ENCODE results near the gene PLAC9. TPM values are rescaled to one million over a fixed set of nuclear protein-coding genes. Genes with fewer than 3 reads are reported as not detected.

The PLAC9 gene
- total RNA-seq, 1 experiment from 2014 or later: not detected

DNA sequence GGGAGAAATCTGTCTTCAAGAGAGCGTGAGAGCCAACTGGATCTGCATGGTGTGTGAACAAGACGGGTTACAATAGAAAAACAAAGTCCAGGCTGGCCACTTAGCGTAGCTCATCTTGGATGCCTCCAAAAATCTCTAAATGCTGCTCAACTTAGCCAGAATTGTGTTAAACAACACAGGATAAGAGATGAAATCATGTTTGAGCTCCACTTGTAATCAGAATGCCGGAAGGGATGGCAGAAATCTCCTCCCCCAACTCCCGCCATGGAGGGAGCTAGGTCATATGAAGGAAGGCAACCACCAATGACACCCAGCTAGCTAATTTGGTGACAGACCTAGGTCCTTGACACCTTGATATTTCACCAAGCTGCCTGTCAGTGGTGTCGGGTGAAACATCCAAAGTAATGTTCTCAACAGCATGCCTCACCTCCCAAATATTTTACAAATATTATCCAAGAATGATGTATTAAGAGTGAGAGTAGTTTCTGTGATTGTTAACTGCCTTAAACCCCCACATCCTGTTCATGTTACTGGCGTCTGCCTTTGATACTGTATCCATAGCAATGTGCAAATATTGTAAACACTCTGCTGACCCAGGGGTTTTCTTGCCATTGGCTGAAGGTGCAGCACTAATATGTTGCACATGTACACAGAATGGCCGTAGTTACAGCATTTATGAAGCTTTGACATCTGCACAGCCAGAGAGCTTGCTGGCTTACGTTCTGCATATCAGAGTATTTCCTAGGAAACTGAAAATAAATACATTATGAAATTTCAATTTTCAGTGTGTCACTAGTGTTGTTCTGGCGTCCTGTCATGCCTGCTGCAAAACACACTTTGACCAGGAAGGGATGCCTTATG is 28.2 kb upstream of the PLAC9 start:
- Histone ChIP-seq H3K4me1 (ENCODE audit: control insufficient read depth, insufficient read depth, low read length) (no peaks in the 10 kb centered on the region), H3K27me3 (ENCODE audit: control insufficient read depth, insufficient read depth, low read length) (no peaks in the 10 kb centered on the region), H3K36me3 (ENCODE audit: control insufficient read depth, insufficient read depth, low read length) (no peaks in the 10 kb centered on the region), H3K4me3 (ENCODE audit: low read depth in 2 of 2, low read length in 2 of 2) (no peak overlapping the region), H3K9me3 (ENCODE audit: control insufficient read depth, insufficient read depth, low read depth, low read length) (no peaks in the 10 kb centered on the region), H3K27ac (ENCODE audit: low read length) (no peak overlapping the region)
- intact Hi-C loops (cut with micrococcal nuclease; ENCODE audit: unreplicated experiment) (no loop called here), in situ Hi-C loops (cut with HindIII; ENCODE audit: low pct_unique_long_range_greater_than_20kb, low sequenced_read_pairs) (no loop called here)
- TF ChIP-seq TCF7L2 (IDR thresholded peaks at IDR 0.05; ENCODE audit: low read depth, low read length) (no peak), POLR2AphosphoS5 (IDR thresholded peaks at IDR 0.05; ENCODE audit: low read depth, low read length) (no peak), SIN3A (IDR thresholded peaks at IDR 0.05; ENCODE audit: borderline replicate concordance, insufficient read depth, low read depth, low read length) (no peak), REST (IDR thresholded peaks at IDR 0.05; ENCODE audit: insufficient read depth in 1 of 2, low read depth in 2 of 2, low read length in 1 of 2) (no peak)
- TF ChIP-seq, protein P1, sequence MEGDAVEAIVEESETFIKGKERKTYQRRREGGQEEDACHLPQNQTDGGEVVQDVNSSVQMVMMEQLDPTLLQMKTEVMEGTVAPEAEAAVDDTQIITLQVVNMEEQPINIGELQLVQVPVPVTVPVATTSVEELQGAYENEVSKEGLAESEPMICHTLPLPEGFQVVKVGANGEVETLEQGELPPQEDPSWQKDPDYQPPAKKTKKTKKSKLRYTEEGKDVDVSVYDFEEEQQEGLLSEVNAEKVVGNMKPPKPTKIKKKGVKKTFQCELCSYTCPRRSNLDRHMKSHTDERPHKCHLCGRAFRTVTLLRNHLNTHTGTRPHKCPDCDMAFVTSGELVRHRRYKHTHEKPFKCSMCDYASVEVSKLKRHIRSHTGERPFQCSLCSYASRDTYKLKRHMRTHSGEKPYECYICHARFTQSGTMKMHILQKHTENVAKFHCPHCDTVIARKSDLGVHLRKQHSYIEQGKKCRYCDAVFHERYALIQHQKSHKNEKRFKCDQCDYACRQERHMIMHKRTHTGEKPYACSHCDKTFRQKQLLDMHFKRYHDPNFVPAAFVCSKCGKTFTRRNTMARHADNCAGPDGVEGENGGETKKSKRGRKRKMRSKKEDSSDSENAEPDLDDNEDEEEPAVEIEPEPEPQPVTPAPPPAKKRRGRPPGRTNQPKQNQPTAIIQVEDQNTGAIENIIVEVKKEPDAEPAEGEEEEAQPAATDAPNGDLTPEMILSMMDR (IDR thresholded peaks at IDR 0.05): no peak
- ATAC-seq (no peak), DNase-seq (ENCODE audit: low read depth, low spot score) (no peak)
- POLR2A ChIA-PET: no interaction called here
- no TSS peak for BruUV-seq (replicated peaks)
- CTCF ChIA-PET: interaction anchor here (0.6 kb wide), 1 partner anchor 597 kb away, joined by 4 read pairs; no protein-coding TSS in a partner anchor

- Histone ChIP-seq H3K27ac (ENCODE audit: low read length) (no peak overlapping the region), H3K9me3 (ENCODE audit: control insufficient read depth, insufficient read depth, low read depth, low read length) (no peaks in the 10 kb centered on the region), H3K36me3 (ENCODE audit: control insufficient read depth, insufficient read depth, low read length) (no peaks in the 10 kb centered on the region), H3K27me3 (ENCODE audit: control insufficient read depth, insufficient read depth, low read length) (no peaks in the 10 kb centered on the region), H3K4me1 (ENCODE audit: control insufficient read depth, insufficient read depth, low read length) (no peaks in the 10 kb centered on the region), H3K4me3 (ENCODE audit: low read depth in 2 of 2, low read length in 2 of 2) (no peak overlapping the region)
- no peak for DNase-seq (ENCODE audit: low read depth, low spot score)
- no peak for ATAC-seq
- in situ Hi-C loops (cut with HindIII; ENCODE audit: low pct_unique_long_range_greater_than_20kb, low sequenced_read_pairs) (no loop called here), intact Hi-C loops (cut with micrococcal nuclease; ENCODE audit: unreplicated experiment) (no loop called here)
- CTCF ChIA-PET: no interaction called here
- BruUV-seq (replicated peaks): no TSS peak
- TF ChIP-seq TCF7L2 (IDR thresholded peaks at IDR 0.05; ENCODE audit: low read depth, low read length) (no peak), SIN3A (IDR thresholded peaks at IDR 0.05; ENCODE audit: borderline replicate concordance, insufficient read depth, low read depth, low read length) (no peak), POLR2AphosphoS5 (IDR thresholded peaks at IDR 0.05; ENCODE audit: low read depth, low read length) (no peak), REST (IDR thresholded peaks at IDR 0.05; ENCODE audit: insufficient read depth in 1 of 2, low read depth in 2 of 2, low read length in 1 of 2) (no peak)
- TF ChIP-seq, protein P1 (IDR thresholded peaks at IDR 0.05): no peak
- POLR2A ChIA-PET: no interaction called here
These were observed 23.8 kb upstream of the PLAC9 start for GRCh38 chr10:80108576-80109239.
